NCI-H2029 (cell line): ENCODE data around the gene NFAT5.
"Not testable (repeated sequence)": the region's sequence is repeated elsewhere in the genome, so short reads cannot be mapped to it uniquely, and the experiment has no call there.

Experiments used
- DNase-seq: peaks from one replicate; lab custom pipeline; 2025; lab: John Stamatoyannopoulos, UW

Gene NFAT5

GRCh38 chr16:69555437-69555836, 10.3 kb upstream of the NFAT5 start:
- DNase-seq, result no peak

DNA sequence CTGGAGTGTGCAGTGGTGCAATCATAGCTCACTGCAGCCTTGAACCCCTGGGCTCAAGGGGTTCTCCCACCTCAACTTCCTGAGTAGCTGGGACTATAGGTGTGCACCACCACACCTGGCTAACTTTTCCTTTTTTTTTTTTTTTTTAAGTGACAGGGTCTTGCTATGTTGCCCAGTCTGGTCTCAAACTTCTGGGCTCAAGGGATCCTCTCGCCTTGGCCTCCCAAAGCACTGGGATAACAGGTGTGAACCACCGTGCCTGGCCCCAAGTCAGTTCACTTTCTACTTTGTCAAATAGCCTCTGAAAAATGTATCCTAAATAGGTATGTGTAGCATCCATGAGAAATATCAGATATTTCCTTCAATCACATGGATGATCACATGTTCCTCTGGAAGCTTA, 9.9 kb upstream of the NFAT5 start:
- no peak for DNase-seq

GRCh38 chr16:69559164-69559563, 6.6 kb upstream of the NFAT5 start:
- DNase-seq, result no peak

GRCh38 chr16:69561367-69561766, 4.4 kb upstream of the NFAT5 start:
- not testable (repeated sequence) for DNase-seq

GRCh38 chr16:69561901-69562300, 3.9 kb upstream of the NFAT5 start:
- no peak for DNase-seq

GRCh38 chr16:69562813-69563212, 3.0 kb upstream of the NFAT5 start:
- DNase-seq, result no peak

- DNase-seq, result no peak
Measured at GRCh38 chr16:69563605-69564580, 1.9 kb upstream of the NFAT5 start.

GRCh38 chr16:69564845-69565670, 708 bp upstream of the NFAT5 start:
- DNase-seq, result no peak

DNA sequence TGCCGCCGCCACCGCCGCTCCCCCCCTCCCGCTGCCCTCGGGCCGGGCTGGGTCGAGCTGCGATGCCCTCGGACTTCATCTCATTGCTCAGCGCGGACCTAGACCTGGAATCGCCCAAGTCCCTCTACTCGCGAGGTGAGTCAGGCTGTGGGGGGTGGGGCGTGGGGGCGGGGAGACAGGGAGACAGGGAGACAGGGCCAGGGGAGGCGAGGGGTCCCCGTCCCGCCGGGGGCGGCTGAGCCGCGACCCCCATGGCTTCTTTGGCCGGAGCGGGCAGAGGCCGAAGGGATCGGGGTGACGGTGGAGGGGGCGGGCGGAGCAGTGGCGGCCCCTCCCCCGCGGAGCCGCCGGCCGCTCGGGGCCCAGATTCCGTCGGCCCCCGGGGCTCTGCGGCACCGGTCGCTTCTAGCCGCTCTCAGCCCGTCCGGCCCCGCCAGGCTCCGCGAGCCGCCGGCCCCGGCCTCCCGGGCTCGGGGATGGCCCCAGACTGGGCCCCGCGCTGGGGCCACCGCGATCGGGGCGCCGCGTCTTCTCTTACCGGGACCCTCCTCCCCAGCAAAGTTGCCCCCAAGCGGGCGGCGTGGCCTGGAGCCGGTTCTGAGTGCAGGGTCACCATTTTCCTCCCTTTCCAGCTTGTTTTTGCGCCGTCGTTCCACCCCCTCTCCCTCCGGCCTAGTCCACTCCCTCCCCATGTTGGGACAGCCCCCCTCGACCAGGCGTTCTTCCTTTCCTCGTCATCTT, 644 bp downstream of the NFAT5 start:
- DNase-seq, result no peak

DNA sequence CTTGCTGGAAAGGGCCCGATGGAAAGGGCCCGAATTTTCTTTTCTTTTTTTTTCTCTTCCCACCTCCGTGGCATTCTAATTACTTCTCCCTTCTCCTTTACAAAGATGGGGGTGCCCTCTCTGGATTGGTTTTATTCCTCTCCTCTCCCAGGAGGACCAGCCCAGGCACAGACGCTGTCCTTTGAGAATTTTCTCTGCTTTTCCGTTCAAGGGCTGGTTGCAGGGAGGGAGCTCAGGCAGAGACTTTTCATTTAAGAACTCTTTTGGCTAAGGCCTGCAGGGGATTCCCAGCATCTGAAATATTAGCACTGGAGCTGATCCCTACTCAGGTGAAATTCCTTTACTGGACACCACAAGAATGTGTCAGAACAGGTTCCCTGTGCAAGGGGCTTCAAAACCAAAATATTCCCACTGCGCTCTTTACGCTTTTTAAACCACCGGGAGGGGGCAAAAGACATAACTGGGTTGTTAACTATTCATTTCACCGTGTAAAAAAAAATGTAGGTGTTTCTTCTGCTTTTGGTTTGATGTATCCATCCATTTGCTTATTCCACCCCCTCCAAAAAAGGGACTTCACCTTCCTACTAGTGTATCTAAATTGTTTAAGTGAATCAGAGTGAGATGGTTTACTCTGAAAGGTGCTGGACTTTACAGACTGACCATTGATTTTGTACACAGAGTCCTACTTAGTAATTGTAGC, 1.4 kb downstream of the NFAT5 start:
- DNase-seq, result no peak

GRCh38 chr16:69568676-69569075, 2.9 kb downstream of the NFAT5 start:
- DNase-seq, result no peak

DNA sequence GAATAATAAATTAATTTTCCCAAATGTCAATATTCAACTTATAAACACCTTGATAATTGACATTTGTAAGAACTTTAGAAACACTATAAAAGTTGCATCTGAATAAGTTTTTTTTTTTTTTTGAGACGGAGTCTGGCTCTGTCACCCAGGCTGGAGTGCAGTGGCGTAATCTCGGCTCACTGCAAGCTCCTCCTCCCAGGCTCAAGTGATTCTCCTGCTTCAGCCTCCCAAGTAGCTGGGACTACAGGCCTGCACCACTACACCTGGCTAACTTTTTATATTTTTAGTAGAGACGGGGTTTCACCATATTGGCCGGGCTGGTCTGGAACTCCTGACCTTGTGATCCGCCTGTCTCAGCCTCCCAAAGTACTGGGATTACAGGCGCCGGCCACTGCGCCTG, 13.0 kb downstream of the NFAT5 start:
- DNase-seq, result not testable (repeated sequence)

- DNase-seq, result no peak
Measured at GRCh38 chr16:69579783-69580481, 14.2 kb downstream of the NFAT5 start.

DNA sequence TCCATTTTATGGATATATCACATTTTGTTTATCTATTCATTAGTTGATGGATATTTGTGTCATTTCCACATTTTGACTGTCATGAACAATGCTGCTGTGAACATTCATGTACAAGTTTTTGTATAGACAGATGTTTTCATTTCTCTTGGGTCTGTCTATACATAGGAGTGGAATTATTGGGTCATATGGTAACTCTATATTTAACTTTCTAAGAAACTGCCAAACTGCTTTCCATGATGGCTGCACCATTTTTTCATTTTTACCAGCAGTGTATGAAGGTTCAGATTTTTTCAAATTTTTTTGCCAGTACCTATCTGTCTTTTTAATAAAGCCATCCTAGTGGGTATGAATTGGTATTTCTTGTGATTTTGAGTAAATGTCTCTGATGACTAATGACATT, 15.5 kb downstream of the NFAT5 start:
- no peak for DNase-seq

GRCh38 chr16:69584493-69584892, 18.7 kb downstream of the NFAT5 start:
- DNase-seq, result not testable (repeated sequence)

- DNase-seq, result no peak
Measured at GRCh38 chr16:69589434-69590269, 23.9 kb downstream of the NFAT5 start.

GRCh38 chr16:69590590-69590989, 24.8 kb downstream of the NFAT5 start:
- no peak for DNase-seq

DNA sequence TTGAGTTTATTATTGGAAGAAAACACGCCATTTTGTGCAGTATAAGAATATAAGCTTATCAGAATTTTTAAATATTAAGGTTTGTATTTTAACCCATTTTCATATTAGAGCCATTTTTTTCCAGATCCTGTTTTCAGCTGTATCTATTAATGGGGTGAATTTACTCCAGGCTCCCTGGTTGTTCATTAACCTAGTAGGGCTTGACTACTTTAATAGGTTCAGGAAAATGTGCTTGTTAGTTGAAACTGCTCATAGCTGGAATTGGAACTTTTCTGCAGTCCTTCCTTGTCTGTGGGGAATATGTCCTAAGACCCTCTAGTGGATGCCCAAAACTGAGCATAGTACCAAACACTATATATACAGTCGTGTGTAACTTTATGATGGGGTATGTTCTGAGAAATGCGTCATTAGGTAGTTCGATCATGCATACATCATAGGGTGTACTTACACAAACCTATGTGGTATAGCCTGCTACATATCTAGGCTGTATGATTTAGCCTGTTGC, 28.0 kb downstream of the NFAT5 start:
- DNase-seq, result no peak

- DNase-seq, result no peak
Measured at GRCh38 chr16:69595127-69596036, 29.6 kb downstream of the NFAT5 start.
